ENCODE measurements around the gene MAP3K7CL.

The MAP3K7CL gene, protein sequence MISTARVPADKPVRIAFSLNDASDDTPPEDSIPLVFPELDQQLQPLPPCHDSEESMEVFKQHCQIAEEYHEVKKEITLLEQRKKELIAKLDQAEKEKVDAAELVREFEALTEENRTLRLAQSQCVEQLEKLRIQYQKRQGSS

DNA sequence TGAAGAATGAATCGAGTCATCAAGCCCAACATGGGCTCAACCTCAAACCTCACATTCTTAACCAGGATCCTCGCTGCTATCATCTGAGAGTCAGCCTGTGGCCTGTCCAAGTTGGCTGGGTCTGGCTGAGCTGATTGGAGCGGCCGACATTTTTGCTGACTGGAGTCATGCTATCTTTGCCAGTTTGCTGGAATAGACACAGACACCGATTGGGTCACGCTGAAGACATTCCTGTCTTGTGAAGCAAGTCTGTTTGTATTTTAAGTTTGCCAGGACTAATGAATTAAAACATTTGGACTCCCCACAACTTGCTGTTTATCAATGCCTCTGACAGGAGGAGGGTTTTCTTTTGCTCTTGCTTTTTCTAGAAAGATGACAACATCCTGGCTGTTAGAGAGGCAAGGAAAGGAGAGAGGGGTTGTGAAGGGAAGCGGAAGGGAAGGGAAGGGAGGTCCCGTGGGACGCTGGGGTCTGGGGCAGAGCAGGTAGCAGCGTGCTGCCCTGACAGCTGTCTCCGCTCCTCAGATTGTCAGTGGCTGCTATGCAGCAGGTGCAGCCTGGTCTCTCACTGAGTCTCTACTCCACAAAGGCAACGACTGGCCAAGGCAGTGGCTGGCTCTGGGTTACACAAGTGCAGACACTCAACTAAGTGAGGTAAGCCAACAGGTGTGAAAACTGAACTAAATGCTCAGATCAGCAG, at the start of gene MAP3K7CL:
Gene MAP3K7CL, plus strand, starts transcription at position 375 of the 700 bp plus-strand sequence. CDS start 2,701 bp downstream, outside the sequence.
- DNase-seq = no peak

DNA sequence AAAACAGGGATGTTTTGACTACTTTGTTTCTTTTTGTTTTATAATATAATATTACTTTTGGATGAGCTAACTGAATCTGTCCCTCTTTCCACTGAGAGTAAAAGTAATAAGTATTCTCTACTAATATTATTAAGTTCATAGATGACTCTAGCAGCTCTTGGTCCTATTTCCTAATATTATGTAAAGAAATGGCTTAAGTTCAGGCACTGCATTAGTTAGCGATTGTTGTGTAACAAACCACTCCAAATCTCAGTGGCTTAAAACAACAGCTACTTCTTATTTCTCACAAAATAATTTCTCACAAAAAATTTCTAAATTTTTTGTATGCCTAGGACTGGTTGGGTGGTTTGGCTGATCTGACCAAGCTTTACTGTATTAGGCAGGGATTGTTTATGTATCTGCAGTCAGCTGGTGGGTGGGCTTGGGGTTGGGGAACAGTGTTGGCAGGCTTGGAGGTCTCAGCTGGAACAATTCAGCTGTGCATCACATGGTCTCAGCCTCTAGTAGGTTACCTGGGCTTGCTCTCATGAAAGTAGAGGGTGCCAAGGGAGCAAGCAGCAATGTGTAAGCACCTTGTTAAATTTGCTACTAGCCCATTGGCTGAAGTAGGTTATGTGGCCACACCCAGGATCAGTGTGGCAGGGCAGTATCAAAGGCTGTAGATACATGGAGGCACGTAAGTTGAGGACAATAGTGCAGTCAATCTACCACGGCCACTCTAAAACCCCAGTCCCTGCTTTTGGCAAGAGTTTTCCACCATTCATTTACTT, 48.2 kb upstream of the MAP3K7CL start:
- no peak for DNase-seq

DNA sequence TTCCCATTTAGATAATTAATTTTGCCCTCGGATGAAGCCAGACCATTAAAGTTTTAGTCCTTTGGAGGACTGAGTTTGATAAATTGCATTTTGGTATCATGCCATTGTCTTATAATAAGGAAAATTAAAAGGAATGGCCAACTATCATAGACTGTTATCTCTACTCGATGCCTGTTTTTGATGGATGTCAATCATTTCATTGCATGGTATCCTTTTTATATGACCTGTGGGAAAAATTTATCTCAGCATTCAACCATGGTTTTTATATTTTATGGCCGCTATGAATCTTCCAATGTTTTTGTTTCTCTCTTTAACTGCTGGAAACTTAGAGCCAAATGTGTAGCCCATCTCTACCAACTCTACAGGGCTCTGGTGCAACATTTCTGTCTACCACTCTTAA, 47.1 kb upstream of the MAP3K7CL start:
- DNase-seq = no peak

DNA sequence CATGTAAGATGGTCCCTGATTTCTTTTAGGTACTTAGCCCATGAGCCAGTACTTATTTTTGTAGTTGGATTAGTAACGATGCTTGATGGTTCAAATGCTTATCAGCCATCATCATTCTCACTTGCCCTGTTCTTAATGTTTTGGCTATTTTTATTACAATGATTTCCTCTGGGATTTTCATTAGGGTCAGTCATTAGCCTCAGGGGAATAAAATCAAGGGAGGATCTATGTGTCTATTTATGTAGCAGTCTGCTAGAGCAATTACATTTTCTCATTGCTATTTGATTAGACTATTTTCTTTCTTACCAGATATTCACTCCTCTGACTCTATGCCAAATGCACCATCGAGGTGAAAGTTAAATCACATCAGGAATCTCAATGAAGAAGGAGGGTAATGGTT, 46.1 kb upstream of the MAP3K7CL start:
- no peak for DNase-seq

DNA sequence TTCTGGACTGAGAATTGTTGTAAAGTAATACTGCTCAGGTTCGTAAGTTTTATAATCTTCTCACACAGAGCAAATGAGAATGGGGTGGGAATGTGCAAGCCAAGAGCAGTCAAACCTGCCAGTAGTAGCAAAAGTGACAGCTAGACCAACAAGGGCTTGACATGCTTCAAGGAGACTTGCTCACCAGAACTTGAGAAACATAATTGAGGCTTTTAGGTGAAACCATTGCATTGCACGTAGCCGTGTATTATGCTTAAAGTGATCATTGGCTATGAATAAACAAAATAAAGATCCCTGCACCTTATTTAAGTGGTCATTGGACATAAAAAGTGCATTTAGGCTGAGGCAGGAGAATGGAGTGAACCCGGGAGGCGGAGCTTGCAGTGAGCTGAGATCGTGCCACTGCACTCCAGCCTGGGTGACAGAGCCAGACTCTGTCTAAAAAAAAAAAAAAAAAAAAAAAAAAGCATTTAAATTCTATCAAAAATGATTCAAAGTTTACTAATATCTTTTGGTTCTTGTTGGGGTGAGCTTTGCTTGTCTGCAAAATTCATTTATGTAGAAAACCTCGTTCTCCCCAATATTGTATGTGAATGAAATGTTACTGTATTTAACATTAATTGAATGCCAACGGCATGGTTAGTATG, 45.2 kb upstream of the MAP3K7CL start:
- no peak for DNase-seq

DNA sequence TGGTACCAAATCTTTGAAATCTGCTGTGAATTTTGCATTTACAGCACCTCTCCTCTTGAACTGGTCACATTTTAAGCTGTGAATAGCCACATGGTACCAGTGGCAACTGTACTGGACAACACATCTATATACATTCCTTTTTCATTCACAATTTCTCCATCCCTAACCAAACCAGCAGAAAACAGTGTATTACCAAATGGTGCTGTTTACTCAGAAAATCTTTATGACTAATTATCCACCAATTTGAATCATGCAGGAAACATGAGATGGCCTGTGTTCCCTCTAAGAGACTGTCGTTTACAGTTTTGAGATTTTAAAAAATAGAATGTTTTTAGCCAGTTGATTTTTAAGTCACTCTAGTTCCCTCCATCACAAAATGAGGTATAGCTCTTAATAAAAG, 39.4 kb upstream of the MAP3K7CL start:
- no peak for DNase-seq

DNA sequence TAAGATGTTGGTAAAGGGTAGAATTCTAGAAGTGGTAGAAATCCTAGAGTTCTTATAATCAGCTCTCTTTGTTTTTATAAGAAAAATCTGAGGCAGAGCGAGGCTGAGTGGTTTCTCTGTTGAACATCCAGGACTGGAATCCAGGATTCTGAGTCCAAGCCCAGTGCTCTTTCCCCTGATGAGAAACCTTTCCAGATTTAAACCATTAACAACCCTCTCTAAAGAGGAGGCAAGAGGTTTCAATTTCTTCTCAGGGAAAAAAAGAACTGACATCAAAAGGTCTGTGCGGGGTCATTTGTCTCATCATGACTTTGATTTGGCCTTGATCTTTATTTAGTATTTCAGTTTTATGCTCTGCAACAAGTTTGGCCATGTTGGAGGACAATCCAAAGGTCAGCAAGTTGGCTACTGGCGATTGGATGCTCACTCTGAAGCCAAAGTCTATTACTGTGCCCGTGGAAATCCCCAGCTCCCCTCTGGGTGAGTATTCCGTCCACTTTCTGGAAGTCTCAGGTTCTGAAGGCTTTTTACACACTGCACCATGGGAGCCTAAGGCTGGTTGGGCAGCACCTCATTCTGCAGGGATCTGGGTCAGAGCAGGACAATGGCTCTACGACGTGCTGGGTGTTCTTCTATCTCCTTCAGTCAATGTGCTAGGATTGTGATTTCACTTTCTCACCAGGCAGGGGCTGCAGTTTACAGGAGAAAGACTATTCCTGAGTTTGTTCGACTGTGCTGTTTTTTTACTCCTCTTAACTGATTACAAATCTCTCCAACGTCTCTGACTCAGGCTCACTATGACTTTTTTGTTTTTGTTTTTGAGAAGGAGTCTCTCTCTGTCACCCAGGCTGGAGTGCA, 38.1 kb upstream of the MAP3K7CL start:
- no peak for DNase-seq

DNA sequence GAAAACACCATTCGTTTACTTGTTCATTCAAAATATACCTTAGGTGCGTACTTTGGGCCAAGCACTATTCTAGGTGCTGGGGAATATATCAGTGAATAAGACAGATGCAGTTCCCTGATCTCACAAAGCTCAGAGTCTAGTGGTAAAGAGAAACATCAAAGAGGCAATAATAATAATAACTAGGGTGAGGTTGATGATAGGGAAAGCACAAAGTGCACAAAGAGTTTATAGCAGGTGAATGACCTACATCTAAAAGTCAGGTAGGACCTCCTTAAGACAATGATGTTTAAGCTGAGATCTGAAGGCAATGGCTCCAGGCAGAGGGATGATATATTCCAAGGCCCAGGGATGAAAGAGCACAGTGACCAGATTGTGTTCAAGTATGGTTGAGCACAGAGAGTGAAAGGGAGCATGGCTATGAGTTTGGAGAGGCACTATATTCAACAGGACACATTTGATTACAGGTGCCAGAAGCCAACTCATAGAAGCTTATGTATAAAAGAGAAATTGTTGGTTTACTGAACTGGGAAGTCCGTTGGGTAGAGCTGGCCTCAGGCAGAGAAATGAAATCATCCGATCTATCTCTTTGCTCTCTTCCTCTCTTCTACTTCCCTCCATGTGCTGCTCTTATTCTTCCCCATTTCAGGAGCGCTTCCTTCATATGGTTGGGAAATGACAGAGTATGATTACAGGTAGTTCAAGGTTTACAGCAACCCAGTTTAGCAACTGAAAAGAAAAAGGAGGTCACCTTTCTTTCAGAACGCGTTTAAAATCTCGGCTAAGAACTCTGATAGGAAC, 34.0 kb upstream of the MAP3K7CL start:
- no peak for DNase-seq

DNA sequence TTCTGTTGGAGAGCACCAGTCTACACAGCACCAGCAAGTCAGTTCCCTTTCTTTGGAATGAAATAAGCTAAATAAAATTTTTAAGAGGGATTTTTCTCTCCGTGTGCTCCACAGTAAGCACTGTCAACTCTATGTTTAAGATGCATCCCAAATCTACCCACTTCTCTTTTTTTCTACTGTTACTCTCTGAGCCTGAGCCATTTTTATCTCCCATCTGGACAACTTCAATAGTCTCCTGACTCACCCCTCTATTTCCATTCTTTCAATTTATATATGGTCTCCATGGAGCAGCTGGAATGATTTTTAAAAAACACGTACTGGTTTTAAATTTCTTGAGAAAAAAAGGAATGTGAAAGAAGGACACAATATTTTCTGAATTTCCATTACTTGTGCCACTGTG, 32.3 kb upstream of the MAP3K7CL start:
- peak; percentile 38 for DNase-seq

DNA sequence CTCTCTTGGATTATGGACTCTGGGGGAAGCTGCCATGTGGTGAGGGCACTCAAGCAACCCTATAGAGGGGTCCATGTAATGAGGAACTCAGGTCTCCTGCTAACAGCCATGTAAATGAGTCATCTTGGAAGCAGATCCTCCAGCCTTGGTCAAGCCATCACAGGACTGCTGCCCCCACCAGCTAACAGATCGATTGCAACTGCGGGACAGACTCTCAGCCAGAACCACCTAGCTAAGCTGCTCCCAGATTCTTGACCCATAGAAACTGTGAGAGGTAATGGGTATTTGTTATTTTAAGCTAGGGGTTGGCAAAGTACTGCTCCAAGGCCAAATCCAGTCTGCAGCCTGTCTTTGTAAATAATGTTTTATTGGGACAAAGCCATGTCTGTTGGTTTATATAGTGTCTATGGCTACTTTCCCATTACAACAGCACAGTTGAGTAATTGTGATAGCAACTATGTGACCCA, 27.6 kb upstream of the MAP3K7CL start:
- DNase-seq = no peak

DNA sequence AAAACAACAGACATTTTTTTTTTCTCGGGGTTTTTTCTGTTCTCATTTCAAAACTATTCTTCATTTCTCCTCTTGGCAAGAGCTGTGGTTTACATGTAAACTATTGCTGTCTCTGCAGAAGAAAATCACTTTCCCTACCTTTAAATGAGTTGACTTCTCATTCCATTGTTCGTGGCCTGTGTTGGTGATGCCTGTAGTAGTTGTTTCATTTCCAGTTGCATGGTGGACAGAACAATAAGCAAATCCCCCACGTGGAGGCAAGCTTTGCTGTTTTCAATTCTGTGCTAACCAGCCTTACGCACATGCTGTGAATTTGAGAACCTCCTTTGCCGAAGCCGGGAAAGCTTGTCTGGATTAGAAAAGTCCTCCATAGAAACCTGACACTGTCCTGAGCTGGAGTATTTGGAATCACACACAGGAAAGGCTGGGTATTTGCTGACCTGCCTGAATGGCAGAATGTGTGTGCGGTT, 26.2 kb upstream of the MAP3K7CL start:
- DNase-seq = no peak

DNA sequence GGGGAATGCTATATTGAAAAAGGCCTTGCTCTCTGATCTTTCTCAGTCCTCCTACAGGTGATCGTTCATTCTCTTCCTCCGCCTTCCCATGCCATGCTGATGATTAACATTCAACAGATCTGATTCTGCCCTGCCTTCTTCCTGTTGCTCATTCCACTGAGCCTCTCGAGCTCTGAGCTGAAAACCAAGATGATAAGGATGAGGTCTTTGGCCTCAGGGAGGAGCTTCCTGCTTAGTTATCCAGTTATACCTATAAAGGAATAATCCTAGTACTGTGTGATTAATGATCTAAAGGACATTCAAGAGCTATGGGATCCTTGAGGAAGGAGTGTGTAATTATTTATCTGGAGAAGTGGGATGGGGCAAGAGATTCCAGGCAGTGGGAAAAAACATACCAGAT, 25.2 kb upstream of the MAP3K7CL start:
- no peak for DNase-seq

DNA sequence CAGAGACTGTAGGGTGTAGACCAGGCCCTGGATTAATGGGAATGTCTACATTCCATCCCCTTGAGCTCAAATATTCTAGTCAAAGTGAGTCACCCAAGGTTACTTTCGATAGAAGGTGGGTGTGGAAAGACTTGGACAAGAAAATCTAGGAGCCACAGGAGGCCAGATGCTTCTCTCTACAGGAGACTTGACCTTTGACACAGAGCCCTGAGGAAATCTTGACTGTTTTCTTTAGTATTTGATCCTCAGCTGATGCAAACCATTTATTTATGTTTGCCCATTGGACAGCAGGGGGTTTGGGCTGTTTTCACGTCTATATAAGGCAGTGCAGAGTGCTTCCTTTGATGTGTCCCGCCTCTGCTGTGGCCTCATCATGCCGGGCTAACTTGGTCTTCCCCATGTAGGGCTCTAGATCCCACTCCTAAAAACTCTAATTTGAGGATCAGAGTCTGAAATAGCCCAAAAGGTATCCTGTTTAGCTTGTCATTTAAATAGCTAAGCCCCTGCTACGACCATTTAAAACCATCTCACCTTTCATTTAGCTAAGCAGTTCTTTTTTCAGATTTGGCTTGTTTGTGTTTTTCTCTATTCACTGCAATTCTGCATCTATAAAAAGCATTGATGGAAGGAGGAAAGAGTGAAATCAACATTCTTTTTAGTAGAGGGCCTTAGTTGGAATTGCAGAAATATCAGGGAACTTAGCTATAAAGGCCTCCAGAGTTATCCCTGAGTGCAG, 15.5 kb upstream of the MAP3K7CL start:
- no peak for DNase-seq

DNA sequence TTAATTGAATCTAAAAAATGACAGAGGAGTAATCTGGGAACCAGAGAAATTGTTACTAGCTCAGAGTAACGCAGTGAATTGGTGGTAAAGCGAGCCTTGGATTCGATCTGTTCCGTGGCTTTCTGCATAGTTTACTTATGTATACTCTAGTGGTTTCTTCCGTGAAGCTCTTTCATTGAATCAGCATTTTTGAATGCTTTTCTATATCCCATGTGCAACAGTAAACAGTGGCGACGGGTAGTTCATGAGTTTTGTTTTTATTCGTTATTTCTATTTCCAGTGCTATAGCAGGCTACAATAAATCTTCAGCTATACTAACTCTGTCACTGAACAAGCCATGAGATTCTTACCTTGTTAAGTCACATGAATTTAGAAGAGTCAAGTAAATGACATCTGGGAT, 14.5 kb upstream of the MAP3K7CL start:
- no peak for DNase-seq

DNA sequence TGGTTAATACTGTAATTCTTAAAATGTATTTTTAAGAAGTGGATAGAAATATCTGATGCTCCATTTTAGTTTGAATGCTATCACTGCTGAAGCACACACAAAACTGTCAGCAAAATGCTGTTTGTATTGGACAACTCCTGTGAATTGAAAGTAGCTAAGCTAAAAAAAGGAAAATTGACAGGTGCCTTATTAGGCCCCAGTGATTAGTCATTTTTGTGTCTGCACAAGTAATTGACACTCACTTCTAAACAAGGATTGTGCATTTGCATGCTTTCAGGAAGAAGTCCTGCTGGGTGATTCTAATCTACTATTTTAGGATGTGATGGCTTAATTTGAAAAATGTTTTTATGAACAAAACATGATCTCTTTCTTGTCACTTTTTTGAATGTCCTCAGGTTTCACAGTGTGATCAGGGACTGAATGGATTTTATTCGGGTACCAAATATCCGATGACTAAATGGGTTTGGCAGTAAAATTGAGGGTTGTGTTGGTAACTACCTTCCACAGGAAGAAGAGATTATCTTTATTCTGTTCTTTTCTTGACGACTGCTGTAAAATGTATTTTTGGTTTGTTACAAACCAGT, 13.0 kb upstream of the MAP3K7CL start:
- DNase-seq = no peak

DNA sequence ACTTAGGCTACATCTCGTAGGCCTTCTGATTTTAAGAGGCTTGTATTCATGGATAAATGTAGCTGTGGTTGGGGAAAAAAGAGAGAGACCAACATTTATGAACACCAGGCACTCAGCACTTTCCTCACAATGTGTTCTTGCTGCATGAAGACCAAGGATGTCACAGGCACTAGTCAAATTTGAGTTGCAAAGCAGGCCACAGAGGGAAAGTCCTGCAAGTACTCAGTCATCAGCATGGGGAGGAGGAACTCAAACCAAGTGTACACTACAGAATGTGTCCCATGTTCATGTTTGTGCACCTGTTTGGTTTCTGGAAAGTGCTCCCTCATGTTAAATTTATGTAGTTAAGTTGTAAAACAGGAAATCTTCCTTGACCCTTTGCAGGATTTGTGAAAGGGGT, 8.7 kb upstream of the MAP3K7CL start:
- DNase-seq = no peak

DNA sequence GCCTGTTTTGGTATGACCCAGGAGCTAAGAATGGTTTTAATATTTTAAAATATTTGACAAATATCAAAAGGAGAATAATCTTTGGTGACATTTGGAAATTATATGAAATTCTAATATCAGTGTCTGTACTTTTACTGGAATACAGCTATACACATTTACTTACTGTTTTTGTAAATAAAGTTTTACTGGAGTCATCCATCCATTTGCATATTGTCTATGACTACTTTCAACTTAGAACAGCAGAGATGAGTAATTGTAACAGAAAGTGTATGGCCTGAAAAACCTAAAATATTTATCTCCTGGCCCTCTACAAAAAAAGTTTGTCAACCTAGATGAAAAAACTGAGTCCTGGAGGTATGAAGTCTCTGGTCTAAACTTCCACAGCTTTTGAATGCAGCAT, 5.8 kb upstream of the MAP3K7CL start:
- DNase-seq = no peak

DNA sequence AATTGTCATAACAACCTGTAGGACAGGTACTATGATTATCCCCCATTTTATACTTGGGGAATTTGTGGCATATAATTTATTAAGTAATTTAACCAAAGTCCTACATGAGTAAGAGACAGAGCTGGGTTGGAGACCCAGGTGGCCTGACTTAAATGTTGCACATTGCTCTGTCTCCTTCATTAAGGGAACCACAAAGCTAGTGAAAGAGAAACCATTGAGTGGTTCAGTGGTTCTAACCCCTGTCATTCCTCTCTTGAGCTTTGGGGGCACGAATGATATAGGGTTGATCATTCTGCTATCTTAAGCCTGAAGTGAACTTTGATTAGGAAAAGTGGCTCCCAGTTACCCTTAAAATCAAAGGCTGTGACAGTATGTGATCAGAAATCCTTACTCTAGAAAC, 5.3 kb upstream of the MAP3K7CL start:
- DNase-seq = peak; percentile 23

DNA sequence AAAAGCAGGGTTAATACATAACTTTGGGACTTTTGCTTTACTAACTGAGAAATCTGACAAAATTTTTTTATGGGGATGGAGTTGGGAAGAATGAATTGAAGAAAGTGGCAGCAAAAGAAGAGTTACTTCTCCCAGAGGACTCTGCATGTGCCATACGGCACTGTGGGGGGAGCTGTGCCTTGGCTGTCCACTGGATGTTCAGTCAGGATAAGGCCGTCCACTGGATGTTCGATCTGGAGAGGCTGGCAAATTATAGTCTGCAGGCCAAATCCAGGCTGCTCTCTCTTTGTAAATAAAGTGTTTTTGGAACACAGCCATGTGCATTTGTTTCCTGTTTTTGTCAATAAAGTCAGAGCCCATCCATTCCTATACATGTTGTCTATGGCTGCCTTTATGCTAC, 4.5 kb upstream of the MAP3K7CL start:
- no peak for DNase-seq

DNA sequence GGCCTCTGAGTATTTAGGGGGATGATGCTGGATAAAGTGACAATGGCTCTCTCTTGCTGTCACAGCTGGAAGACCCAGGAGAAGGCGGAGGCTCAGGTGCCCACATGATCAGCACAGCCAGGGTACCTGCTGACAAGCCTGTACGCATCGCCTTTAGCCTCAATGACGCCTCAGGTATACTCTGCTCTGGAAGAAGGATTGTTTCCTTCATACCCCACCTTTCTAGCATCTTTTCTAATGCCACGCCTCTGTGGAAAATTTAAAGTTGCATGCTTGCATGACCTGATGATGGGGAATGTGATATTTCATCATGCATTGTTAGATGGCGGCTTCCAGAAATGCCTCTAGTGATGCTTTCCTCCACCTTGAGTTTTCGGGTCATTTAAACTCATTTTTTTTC, 2.8 kb downstream of the MAP3K7CL start:
- DNase-seq = no peak

DNA sequence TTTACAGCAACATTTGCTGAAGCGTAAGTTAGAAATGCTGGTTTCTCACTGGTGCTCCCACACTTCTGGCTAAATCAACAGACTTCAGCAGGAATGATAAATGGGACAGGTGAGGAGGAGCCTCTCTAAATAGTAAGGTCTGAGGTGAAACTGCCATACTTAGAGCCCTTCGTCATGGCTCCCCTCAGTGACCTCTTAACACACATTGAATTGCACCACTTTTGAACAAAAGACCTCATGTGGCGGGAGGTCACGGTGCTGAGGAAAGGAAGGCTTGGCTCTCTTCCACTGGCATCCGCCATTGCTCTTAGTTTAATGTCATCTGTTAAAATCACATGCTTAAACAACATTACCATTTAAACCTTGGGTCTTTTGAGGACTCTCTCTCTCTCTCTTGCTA, 3.4 kb downstream of the MAP3K7CL start:
- no peak for DNase-seq
